ENCODE measurements around the gene EFCAB12.

DNA sequence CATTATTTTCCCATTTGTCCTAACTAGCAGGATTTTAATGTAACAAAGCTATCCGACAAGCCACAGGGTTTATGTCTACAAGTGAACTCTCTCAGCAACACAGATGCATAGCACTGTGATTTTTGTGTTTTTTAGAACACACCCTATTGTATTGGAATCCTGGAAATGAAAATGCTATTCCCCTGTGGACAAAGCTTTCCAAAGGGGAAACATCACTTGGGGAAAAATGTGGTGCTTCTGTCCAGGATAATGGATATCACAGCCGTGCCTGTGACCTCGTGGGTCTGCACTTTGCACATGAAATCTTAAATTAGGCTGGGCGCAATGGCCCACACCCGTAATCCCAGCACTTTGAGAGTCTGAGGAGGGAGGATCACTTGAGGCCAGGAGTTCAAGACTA lies 60.6 kb downstream of the EFCAB12 start:
- TF ChIP-seq, protein P1, sequence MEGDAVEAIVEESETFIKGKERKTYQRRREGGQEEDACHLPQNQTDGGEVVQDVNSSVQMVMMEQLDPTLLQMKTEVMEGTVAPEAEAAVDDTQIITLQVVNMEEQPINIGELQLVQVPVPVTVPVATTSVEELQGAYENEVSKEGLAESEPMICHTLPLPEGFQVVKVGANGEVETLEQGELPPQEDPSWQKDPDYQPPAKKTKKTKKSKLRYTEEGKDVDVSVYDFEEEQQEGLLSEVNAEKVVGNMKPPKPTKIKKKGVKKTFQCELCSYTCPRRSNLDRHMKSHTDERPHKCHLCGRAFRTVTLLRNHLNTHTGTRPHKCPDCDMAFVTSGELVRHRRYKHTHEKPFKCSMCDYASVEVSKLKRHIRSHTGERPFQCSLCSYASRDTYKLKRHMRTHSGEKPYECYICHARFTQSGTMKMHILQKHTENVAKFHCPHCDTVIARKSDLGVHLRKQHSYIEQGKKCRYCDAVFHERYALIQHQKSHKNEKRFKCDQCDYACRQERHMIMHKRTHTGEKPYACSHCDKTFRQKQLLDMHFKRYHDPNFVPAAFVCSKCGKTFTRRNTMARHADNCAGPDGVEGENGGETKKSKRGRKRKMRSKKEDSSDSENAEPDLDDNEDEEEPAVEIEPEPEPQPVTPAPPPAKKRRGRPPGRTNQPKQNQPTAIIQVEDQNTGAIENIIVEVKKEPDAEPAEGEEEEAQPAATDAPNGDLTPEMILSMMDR (IDR thresholded peaks at IDR 0.05) = no peak
- no peak for TF ChIP-seq POLR2AphosphoS5 (IDR thresholded peaks at IDR 0.05; ENCODE audit: low read depth, low read length)
- TF ChIP-seq TCF7L2 (IDR thresholded peaks at IDR 0.05; ENCODE audit: low read depth, low read length) = no peak

All from Panc1 (cell line).